Stimulated activated CD8-positive, alpha-beta memory T cell treated with anti-CD3 and anti-CD28 coated beads, Interleukin-7, amount 100 ng/mL, for 1 hour (primary cell): ENCODE data around the gene PODXL2.
A peak's percentile ranks its signal among the peaks of the same experiment; 100 is the strongest.

ENCODE experiments used
- DNase-seq, 2 donors: peaks; one replicate each; pipeline ENCODE4 v3.0.0-alpha.2; 2020; ENCODE audit warnings: low read depth in 2 of 2

PODXL2 gene

DNA sequence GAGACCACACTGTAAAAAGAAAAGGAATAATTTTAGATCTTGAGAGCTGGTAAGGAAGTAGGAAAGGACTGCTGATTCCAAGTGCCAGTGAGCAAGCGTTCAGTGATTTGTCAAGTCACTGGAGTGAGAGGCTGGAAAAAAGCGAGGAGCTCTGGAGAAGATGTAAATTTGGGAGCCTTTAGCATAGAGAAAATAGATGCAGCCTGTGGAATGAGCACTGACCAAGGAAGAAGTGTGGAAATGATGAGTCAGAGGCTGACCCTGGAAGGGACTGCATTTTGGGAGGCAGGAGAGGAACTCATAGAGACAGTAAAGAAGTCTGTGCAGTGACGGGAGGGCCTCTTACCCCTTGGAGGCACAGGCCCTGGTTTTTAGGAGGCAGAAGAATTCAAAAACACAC lies 26.7 kb downstream of the PODXL2 start:
- DNase-seq, result no peak

DNA sequence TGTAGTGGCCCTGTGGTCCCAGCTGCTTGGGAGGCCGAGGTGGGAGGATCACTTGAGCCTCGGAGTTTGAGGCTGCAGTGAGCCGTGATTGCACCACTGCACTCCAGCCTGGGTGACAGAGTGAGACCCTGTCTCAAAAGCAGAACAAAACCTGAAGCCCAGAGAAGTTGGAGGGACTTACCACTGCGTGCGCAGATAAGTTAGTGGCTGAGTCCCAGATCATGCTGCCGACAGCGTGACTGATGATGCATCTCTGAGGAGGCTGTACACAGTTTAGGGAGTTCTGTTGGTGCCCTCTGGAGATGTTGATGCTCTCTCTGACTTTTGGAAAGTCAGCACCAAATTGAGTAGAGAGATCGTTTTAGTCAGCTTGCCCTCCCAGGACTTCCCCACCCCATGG lies 27.9 kb downstream of the PODXL2 start:
- DNase-seq, result no peak

DNA sequence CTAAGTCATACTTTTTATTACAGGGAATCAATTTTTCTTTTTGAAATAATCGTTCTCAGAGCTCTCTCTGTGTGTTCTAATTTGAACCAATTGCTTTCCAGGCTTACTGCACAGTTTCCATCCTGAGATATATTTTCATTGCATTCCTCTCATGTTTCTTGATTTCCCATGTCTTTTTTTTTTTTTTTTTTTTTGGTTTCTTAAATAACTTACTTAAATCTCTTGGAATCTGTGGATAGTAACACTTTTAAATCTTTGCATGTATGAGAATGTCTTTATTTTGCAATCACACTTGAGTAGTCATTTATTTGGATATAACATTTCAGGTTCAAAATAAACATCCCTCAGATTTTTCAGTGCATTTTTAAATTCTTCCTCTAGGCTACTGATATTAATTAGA lies 29.2 kb downstream of the PODXL2 start:
- DNase-seq, result no peak

DNA sequence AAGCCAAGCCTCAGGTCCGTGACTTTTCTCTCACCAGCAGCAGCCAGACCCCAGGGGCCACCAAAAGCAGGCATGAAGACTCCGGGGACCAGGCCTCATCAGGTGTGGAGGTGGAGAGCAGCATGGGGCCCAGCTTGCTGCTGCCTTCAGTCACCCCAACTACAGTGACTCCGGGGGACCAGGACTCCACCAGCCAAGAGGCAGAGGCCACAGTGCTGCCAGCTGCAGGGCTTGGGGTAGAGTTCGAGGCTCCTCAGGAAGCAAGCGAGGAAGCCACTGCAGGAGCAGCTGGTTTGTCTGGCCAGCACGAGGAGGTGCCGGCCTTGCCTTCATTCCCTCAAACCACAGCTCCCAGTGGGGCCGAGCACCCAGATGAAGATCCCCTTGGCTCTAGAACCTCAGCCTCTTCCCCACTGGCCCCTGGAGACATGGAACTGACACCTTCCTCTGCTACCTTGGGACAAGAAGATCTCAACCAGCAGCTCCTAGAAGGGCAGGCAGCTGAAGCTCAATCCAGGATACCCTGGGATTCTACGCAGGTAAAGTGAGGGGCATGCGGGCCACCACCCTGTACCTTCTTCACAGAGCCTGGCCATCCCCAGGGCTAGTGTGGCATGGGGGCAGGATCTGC lies 31.8 kb downstream of the PODXL2 start:
- no peak for DNase-seq

DNA sequence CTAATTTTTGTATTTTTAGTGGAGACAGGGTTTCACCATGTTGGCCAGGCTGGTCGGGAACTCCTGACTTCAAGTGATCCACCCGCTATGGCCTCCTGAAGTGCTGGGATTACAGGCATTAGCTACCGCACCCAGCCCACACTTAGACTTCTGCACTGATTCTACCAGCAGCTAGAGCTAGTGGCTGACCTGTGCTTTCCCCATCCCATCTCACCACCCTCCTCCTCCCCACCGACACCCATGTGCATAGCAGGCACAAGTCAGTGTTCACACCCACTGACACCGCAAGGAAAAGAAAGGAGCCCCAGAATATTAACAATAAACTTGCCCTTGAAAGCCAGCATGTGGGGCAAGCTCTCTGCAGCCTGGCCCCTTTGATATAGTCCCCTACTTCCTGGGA lies 32.6 kb downstream of the PODXL2 start:
- DNase-seq, result no peak

DNA sequence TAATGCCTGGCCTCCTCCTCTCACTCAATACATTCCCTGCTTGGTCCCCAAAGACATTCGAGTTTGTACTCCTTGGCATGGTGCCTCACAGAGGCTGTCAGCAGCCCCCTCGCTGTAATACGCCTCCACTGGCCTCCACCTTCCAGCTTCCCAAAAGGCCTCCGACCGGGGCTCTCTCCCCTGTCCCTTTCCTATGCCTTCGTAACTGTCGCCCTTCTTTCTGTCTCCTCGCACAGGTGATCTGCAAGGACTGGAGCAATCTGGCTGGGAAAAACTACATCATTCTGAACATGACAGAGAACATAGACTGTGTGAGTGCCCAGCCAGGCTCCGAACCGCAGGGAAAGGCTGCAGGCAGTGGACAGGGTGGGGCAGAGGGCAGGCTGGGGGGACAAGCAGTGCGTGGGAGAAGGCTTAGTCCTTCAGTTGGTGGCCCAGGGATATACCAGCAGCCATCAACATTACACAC lies 33.0 kb downstream of the PODXL2 start:
- DNase-seq, result no peak

DNA sequence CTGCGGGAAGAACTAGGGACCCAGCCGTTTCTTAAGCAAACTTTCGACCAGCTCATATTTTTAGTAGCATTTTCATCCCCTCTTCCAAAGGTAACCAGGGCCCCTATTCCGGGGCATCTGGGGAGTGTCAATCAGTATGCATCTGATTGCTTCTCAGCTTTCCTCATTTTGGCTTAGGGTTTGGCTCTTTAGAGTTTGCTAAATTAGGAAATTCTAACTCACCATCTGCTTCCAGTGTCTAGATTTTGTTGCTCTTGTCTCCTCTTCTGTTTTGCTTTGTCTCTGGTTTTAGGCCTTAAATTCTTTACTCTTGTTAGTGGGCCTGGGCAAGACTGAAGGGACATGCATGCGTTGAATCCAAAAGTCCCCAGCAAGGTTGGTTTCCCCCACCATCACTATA lies 34.2 kb downstream of the PODXL2 start:
- DNase-seq, result no peak

DNA sequence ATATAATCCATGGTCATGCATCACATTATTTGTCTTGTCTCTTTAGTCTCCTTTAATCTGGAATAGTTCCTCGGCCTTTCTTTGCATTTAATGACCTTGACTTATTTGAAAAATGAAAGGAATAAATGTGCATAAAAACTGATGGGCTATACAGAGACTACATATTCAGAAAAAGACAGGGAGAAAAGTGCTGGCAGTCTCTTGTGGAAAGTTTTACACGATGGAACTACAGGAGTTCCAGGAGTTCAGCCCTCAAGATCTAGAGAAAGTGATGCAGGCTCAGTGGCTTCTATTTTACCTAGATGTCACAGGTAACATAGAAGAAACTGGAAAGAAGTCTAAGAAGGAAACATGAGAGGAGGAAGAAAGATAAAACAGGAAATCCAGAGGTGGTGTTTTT lies 36.2 kb downstream of the PODXL2 start:
- no peak for DNase-seq

DNA sequence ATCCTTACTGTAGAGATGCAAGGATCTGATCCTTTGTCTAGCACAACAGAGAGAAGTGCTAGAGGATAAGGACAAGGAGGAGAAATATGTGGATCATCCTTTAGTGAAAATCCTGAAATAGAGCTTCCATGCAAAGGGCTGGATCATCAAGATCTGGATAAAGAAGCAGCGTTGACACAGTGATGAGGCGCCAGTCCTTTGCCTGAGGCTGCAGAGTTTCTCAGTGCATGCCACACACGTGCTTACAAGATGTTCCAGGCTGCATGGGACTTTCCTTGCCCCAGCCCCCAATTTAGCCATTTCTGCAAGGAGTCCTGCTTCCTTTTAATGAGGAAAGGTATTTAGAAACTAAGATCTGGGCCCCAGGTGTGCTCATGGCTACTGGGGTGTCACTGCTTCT lies 36.6 kb downstream of the PODXL2 start:
- no peak for DNase-seq

DNA sequence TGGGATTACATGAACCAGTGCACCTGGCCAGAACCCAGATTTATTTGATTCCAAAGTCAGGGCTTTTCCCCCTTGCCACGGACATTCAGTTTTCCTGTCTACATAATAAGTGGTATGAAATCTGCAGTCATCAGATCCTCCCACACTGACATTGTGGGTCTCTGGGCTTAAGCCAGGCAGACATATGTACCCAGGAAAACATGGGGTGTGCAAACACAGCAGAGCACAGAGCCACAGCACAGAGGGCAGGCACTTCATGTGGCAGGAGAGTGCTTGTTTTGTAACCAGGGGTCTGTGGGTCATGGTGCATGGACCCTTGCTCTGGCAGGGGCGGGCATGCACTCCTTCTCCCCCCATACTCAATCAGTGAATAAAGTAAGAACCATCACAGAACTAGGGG lies 37.7 kb downstream of the PODXL2 start:
- DNase-seq, result no peak

DNA sequence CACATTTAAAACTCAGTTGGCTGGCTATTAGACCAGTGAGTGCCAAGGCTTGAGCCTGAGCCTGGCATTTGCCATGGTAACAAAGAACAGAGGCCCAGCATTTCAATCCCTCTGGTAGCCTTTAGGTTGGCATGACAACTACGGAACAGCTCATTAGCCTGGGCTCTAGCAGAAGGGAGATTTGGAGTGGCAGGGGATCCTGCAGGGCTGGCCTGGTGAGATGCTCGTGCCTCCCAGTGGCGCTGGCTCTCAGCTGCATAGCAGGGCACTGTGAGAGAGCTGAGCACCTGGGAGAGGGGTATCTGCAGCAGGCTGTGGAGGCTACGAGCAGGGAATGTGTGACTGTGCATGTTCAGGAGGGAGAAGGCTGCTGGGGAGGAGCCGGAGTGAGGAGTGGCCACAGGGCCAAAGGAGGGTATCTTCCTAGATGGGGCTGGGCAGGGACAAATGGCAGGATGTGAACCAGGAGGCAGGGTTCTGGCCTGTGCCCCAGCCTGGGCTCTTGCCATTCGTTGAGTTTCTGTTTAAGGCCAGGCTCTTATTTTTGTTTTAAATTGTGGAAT lies 38.2 kb downstream of the PODXL2 start:
- no peak for DNase-seq

DNA sequence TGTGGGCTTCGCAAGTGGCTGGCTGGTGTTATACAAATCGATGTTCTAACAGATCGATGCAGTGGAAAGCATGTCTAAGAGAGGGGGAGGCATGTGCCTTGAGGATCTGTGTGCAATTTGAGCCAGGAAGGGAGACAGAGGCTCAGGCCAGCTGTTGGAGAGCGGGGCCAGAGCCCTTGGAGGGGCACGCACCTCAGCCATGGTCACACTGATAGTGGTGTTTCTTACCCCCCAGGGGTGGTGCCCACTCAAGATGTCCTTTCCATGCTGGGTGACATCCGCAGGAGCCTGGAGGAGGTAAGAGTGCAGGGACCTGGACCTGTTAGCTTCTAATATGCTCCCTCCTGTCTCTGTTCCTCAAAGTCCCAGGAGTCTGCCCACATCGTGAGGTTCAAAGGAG lies 39.9 kb downstream of the PODXL2 start:
- DNase-seq, result no peak

DNA sequence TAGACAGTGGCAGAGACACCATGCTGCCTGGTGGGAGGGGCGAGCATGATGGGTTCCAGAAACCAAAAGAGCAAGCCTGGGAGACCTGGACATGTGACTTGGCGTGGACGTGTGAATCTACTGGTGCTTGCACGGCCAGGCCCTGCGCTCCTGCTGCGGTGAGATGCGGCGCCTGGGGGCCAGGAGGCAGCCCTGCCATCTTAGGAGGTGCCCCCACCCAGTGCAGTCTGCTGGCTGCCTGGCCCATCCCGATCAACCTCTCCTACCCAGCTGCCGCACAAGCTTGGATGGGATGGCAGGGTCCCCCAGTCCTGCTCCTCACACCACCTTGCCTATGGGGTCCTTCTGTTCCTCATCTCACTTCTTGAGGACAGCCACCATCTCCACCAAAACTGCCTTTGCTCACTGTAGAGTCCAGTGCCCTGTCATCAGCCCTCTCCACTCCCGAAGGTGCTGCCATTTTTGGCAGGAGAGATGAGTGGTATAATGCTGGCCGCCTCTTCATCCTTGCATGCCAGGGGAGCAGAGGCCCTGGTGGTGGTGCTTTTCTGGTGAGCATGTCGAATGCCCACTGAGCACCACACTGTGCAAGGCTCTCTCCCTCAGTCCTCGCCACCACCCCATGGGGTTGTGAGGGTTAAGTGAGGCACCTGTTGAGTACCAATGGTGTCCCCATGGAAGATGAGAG lies 40.7 kb downstream of the PODXL2 start:
- no peak for DNase-seq

DNA sequence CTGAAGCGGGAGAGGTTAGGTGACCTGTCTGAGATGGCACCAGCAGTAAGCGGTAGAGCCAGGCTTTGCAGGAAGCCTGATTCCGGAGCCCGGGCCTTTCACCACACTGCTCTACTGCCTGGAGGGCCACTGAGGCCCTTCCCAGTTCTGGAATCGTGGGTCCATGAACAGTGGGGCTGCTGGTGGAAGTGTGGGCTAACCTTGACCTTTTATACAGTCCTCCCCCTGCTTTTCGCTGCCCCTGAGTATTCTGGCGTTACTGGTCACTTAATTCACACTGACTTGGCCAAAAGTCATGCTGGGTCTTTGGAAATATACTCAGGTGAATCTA lies 41.2 kb downstream of the PODXL2 start:
- DNase-seq, result no peak

DNA sequence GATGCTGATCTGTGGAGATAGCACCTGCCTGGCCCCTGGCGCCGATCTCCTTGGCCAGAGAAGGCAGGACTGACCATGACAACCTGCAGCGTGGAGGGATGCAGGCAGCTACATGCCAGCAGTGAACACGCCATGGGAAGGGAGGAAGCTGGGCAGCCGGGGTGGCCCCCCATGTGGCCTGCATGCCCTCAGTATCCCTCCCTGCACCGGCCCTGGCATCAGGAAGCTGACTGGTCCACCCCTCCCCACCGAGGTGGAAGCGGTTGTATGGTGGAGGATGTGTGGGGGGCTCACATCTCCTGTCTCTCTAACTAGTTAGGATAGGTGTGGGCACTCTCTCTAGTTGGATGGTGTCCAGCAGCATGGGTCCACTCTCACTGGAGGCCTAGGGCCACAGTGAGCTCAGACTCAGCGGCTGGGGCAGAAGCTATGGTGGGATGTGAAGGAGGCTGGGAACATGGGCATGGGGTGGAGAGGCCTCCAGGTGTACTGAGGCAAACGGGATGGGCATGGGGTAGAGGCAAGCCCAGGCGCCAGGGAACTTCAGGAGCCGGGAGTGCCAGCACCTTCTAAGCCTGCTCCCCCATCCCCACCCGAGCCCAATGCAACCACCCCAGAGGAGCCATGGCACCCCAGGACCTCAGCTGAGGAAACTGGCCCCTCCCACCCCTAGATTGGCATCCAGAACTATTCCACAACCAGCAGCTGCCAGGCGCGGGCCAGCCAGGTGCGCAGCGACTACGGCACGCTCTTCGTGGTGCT lies 42.0 kb downstream of the PODXL2 start:
- DNase-seq, result no peak

DNA sequence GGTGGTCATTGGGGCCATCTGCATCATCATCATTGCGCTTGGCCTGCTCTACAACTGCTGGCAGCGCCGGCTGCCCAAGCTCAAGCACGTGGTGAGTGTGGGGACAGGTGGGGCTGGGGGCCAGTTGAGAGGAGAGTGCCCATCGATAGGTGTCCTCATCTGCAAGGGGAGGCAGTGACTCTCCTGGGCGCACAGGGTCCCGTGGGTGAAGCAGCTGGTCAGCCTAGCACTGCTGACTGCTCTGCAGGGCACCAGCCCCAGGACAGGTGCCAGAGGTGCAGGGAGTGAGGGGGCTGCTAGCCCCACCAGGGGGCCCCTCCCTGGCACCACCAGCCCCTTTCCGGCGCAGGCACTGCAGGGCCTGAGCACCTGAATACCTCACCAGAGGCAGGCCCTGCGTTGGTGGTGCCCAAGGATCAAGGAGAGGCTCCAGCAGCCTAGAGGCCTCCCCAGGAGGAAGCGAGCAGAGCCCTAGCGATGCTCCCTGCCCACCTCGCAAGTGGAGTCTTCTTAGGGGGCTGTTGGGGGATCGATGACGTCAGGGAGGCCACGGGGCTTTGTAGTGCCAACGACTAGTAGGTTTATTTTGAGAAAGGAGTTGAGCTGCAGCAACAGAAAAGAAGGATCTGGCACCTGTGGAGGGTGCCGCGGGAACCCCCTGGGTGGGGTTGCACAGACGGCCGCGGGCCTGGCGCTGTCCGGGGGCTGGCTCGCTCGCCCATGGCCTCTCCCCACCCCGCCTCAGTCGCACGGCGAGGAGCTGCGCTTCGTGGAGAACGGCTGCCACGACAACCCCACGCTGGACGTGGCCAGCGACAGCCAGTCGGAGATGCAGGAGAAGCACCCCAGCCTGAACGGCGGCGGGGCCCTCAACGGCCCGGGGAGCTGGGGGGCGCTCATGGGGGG lies 42.8 kb downstream of the PODXL2 start:
- no peak for DNase-seq

DNA sequence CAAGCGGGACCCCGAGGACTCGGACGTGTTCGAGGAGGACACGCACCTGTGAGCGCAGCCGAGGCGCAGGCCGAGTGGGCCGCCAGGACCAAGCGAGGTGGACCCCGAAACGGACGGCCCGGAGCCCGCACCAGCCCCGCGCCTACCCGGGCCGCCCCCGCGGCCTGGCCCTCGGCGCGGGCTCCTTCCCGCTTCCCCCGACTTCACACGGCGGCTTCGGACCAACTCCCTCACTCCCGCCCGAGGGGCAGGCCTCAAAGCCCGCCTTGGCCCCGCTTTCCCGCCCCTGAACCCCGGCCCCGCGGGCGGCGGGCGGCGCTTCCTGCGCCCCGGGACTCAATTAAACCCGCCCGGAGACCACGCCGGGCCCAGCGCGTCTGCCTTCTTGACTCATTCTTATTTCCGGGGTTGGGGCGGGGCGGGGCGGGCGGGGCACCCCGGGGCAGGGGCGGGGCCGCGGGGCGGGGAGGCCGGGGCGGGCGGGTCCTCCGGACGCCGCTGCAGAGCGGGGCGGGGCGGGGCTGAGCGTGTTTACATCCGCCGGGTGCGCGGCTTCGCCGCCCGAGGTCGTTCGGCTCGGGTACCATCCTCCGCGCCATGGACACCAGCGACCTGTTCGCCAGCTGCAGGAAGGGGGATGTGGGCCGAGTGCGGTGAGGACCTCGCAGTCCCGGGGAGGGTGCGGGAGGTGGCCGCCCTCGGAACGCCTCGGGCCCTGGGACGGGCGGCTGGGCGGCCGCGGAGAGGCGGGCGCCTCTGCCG lies 43.6 kb downstream of the PODXL2 start, which contains the start of gene ABTB1:
ABTB1 (plus strand) TSS at position 524 of the 762 bp plus-strand sequence; CDS start at position 598, 74 bp downstream.
- peak; percentile 68 to 73 for DNase-seq

DNA sequence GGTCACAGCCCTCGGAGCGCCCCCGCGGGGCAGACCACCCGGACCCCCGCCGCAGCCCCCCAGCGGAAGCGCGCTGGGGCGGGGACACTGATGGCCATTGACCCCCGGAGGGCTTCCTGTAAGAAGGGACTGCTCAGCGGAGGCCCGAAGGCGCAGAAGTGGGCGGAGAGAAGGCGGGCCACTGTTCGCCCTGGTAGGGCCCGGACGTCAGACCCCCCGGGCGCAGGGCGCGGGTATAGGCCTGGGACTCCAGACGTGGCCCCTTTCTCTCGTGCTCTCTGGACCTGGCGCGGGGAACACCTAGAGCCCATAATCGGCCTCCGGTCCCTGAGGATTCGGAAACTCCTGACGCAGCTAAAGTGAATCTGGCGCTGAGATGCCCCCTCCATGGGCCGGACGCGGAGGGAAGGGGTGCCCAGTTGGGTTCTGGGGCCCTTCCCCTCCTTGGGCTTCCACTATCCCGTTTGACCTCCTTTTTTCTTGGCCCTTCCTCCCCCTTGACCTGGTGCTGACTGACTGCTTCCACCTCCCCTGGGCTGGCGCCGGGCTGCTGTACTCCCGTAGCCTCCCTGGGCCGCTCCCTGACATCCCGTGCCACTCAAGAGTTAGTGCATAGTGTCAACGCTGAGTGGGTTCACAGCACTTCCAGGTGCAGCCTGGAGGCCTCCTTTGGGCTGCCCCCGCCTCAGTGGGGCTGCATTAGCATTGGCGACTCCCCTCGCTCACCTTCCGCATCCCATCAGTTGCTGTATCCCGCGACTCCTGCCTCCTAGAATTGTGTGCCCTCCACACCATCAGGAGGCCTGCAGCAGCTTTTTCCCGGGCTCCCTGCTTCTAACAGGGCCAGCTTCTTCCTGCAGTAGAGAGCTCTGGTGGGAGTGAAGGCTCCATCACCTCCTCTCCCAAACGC lies 44.5 kb downstream of the PODXL2 start:
- peak in 1 of 2 donors; percentile 19 for DNase-seq

DNA sequence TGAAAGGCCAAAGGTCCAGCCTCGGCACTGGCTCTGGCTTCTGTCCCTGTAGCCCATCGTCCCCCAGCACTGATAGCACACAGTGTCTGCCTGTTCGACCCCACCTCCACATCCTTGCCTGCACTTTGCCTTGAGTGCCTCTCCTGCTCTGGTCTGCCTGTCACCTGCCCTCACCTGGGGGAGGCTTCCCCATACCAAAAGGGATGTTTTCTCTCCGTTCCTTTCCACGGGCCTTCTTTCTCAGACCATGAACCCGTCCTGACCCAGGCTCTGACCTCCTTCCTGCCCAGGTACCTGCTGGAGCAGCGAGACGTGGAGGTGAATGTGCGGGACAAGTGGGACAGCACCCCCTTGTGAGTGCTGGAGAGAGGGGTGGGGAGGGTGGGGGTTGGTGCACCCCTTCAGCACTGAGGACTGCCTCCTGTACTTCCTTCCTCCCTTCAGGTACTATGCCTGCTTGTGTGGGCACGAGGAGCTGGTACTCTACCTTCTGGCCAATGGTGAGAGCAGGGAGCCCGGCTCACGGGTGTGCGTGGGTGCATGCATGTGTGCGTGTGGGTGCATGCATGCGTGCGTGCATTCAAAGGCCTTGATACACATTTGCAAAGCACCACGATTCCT lies 45.2 kb downstream of the PODXL2 start:
- no peak for DNase-seq
